NB4 (cell line): ENCODE measurements around the gene MTARC2.

Source experiments
- POLR2A ChIP-seq: IDR thresholded peaks from 2 replicates; pipeline ENCODE4 v1.6.1; 2011; ENCODE audit warnings: mild to moderate bottlenecking; ENCODE audit not compliant: insufficient read length; ENCODE audit errors: extremely low read depth
- TF ChIP-seq, protein P1 (sequence below): IDR thresholded peaks from one replicate; pipeline ENCODE4 v1.5.1; 2012; ENCODE audit warnings: low read depth, low read length

DNA sequence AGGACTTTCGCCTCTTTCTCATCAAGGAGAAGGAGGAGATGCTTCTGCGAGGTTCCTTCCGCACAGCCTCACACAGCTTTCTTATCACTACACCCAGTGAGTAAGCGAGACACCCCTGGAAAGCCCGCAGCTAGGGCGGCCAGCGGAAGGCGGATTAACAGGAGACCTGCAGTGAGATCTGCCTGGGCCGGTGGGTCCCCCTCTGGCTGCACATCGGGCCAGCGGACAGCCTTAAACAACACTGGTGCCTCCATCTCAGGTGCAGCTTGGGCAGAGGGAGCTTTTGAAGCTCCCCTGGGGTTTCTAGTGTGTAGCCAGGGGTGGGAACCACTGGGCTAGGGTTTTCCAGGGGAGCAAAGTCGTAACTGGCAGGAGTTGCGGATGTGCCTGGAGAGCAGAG, 21.1 kb downstream of the MTARC2 start:
- TF ChIP-seq, protein P1, sequence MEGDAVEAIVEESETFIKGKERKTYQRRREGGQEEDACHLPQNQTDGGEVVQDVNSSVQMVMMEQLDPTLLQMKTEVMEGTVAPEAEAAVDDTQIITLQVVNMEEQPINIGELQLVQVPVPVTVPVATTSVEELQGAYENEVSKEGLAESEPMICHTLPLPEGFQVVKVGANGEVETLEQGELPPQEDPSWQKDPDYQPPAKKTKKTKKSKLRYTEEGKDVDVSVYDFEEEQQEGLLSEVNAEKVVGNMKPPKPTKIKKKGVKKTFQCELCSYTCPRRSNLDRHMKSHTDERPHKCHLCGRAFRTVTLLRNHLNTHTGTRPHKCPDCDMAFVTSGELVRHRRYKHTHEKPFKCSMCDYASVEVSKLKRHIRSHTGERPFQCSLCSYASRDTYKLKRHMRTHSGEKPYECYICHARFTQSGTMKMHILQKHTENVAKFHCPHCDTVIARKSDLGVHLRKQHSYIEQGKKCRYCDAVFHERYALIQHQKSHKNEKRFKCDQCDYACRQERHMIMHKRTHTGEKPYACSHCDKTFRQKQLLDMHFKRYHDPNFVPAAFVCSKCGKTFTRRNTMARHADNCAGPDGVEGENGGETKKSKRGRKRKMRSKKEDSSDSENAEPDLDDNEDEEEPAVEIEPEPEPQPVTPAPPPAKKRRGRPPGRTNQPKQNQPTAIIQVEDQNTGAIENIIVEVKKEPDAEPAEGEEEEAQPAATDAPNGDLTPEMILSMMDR = no peak
- no peak for TF ChIP-seq POLR2A
